Karpas-422 (cell line): ENCODE results near the gene RAD51B. TPM values are rescaled to one million over a fixed set of nuclear protein-coding genes. Genes with fewer than 3 reads are reported as not detected.

Experiments
- DNase-seq: peaks from one replicate; pipeline ENCODE4 v3.0.0-alpha.2; 2015
- H2AFZ ChIP-seq: fragments of 200-600 bp; sonication (generic); 2 replicates; pipeline ENCODE4 v1.6.1; 2014; ENCODE audit warnings: antibody characterized with exemption, low read length, mixed read lengths
- H3K27ac ChIP-seq: fragments of 200-600 bp; sonication (generic); 2 replicates; pipeline ENCODE4 v1.5.1; 2014; ENCODE audit warnings: mild to moderate bottlenecking, low read length, moderate library complexity
- H3K27me3 ChIP-seq: fragments of 200-600 bp; sonication (generic); 2 replicates; pipeline ENCODE4 v1.6.1; 2014; ENCODE audit warnings: low read length, mixed read lengths
- H3K36me3 ChIP-seq: fragments of 200-600 bp; sonication (generic); 2 replicates; pipeline ENCODE4 v1.6.1; 2014; ENCODE audit warnings: low read length, mixed read lengths; ENCODE audit not compliant: insufficient read depth
- H3K4me1 ChIP-seq: fragments of 200-600 bp; sonication (generic); 2 replicates; pipeline ENCODE4 v1.6.1; 2014; ENCODE audit warnings: mild to moderate bottlenecking, low read length, mixed read lengths
- H3K4me2 ChIP-seq: fragments of 200-600 bp; sonication (generic); 2 replicates; pipeline ENCODE4 v1.6.1; 2014; ENCODE audit warnings: low read length, low read depth, mild to moderate bottlenecking; ENCODE audit not compliant: poor library complexity, severe bottlenecking
- H3K4me3 ChIP-seq: fragments of 200-600 bp; sonication (generic); 2 replicates; pipeline ENCODE4 v1.5.1; 2014; ENCODE audit warnings: mild to moderate bottlenecking, antibody characterized with exemption, low read length, mixed read lengths
- H3K79me2 ChIP-seq: fragments of 200-600 bp; sonication (generic); 2 replicates; pipeline ENCODE4 v1.6.1; 2014; ENCODE audit warnings: mild to moderate bottlenecking, low read length, mixed read lengths
- H3K9ac ChIP-seq: fragments of 200-600 bp; sonication (generic); 2 replicates; pipeline ENCODE4 v1.6.0; 2014; ENCODE audit warnings: low read length
- H3K9me2 ChIP-seq: fragments of 200-600 bp; sonication (generic), shearing (Covaris generic); replicated peaks from 2 replicates; pipeline ENCODE4 v1.6.0; 2014; ENCODE audit warnings: mild to moderate bottlenecking, low read length, moderate library complexity; ENCODE audit not compliant: insufficient read depth
- H3K9me3 ChIP-seq: fragments of 300-700, 200-600 bp; sonication (generic); 2 replicates; pipeline ENCODE4 v1.6.1; 2014; ENCODE audit warnings: low read length, mixed read lengths
- H4K20me1 ChIP-seq: fragments of 200-600 bp; sonication (generic); 2 replicates; pipeline ENCODE4 v1.6.1; 2014; ENCODE audit warnings: mild to moderate bottlenecking, antibody characterized with exemption, low read length, low read depth; ENCODE audit not compliant: insufficient read depth
- total RNA-seq: library from RNA; depleted of rRNA; stranded (reverse); fragments of >200 nt; shearing (Covaris generic); gene quantifications from 2 replicates; pipeline ENCODE4 v1.2.3, GENCODE V29; 2014; ENCODE audit warnings: low replicate concordance

Gene RAD51B
- total RNA-seq, 1 experiment from 2014 or later: 107 TPM

- Histone ChIP-seq H3K79me2 (no peaks in the 10 kb centered on the region), H4K20me1 (no peaks in the 10 kb centered on the region), H3K4me3 (no peak overlapping the region), H2AFZ (no peak overlapping the region), H3K36me3 (no peaks in the 10 kb centered on the region), H3K4me2 (no peak overlapping the region), H3K4me1 (no peaks in the 10 kb centered on the region), H3K9me3 (no peaks in the 10 kb centered on the region), H3K27ac (no peak overlapping the region), H3K9ac (no peak overlapping the region), H3K9me2 (no peaks in the 10 kb centered on the region), H3K27me3 (no peaks in the 10 kb centered on the region)
- DNase-seq: no peak
These were observed 766.1 kb downstream of the RAD51B start for GRCh38 chr14:68585690-68586089.

GRCh38 chr14:68586896-68587751, 767.5 kb downstream of the RAD51B start:
- Histone ChIP-seq H3K79me2 (no peaks in the 10 kb centered on the region), H3K27me3 (no peaks in the 10 kb centered on the region), H3K4me3 (no peak overlapping the region), H3K27ac (no peak overlapping the region), H3K4me2 (no peak overlapping the region), H3K9me2 (no peaks in the 10 kb centered on the region), H3K9me3 (no peaks in the 10 kb centered on the region), H4K20me1 (no peaks in the 10 kb centered on the region), H2AFZ (no peak overlapping the region), H3K36me3 (no peaks in the 10 kb centered on the region), H3K4me1 (no peaks in the 10 kb centered on the region), H3K9ac (no peak overlapping the region)
- no peak for DNase-seq

- Histone ChIP-seq H3K9me3 (no peaks in the 10 kb centered on the region), H3K4me3 (no peak overlapping the region), H3K4me1 (no peaks in the 10 kb centered on the region), H3K9ac (no peak overlapping the region), H3K27me3 (no peaks in the 10 kb centered on the region), H3K4me2 (no peak overlapping the region), H4K20me1 (no peaks in the 10 kb centered on the region), H3K79me2 (no peaks in the 10 kb centered on the region), H3K27ac (no peak overlapping the region), H2AFZ (no peak overlapping the region), H3K9me2 (no peaks in the 10 kb centered on the region), H3K36me3 (no peaks in the 10 kb centered on the region)
- DNase-seq: no peak
These were observed 768.4 kb downstream of the RAD51B start for GRCh38 chr14:68587931-68588330.

DNA sequence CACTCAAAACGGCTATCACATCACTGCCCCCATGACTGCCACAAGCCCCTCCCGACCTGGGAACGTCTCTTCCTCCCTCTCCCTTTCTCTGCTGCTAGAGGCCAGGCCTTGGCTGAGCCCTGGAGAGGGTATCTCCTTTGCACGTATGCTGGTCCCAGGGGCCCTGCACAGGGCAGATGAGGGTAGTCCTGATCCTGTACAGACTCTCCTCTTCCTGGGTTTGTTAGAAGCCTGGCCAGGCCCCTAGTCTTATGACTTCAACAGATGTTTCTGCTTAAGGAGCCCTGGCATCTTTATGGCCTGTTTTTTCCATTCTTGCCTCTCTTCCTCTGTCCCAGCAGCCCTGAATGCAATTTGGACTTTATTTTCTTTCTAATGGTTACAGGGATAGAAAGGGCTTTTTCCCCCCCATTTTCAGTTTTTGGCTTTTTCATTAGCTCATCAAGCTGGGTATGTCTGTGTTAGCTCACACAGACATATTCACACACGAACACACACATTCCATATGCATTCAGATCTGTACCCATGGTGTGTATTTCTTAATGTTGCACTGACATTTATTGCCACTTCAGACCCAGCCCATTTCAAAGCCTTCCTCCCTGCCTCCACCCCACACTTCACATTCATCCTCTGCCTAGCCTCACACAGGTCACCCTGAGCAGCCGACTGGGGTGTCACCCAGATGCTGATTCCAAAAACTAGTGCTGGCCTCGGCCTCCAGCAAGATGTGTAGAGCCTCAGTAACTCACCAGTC, 770.0 kb downstream of the RAD51B start:
- Histone ChIP-seq H3K27me3 (no peaks in the 10 kb centered on the region), H3K9me3 (no peaks in the 10 kb centered on the region), H3K4me2 (no peak overlapping the region), H3K4me3 (no peak overlapping the region), H3K9me2 (no peaks in the 10 kb centered on the region), H2AFZ (no peak overlapping the region), H4K20me1 (no peaks in the 10 kb centered on the region), H3K27ac (no peak overlapping the region), H3K36me3 (no peaks in the 10 kb centered on the region), H3K9ac (no peak overlapping the region), H3K79me2 (no peaks in the 10 kb centered on the region), H3K4me1 (no peaks in the 10 kb centered on the region)
- DNase-seq: no peak

DNA sequence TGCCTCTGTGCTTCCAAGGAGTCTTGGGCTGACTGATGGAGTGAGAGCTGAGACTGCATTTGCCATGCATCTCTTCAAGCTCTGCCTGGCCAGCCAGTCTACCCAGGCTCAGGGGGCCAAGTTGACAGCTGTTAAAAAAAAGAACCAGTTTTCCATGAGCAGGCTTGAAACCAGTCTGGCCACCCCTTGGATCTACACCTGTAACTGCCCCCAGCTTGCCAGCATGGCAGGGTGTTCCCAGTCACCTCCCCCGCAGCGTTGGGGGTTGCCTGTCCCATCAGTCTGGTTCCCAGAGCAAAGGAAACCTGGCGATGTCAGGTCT, 770.6 kb downstream of the RAD51B start:
- H3K9me2 ChIP-seq: no peaks in the 10 kb centered on the region
- H2AFZ ChIP-seq: no peak overlapping the region
- no peaks in the 10 kb centered on the region for H3K27me3 ChIP-seq
- H4K20me1 ChIP-seq: no peaks in the 10 kb centered on the region
- H3K79me2 ChIP-seq: no peaks in the 10 kb centered on the region
- no peaks in the 10 kb centered on the region for H3K9me3 ChIP-seq
- H3K4me3 ChIP-seq: no peak overlapping the region
- no peaks in the 10 kb centered on the region for H3K36me3 ChIP-seq
- H3K4me1 ChIP-seq: no peaks in the 10 kb centered on the region
- no peak overlapping the region for H3K9ac ChIP-seq
- no peak overlapping the region for H3K4me2 ChIP-seq
- no peak overlapping the region for H3K27ac ChIP-seq
- no peak for DNase-seq

- Histone ChIP-seq H3K9me3 (no peaks in the 10 kb centered on the region), H3K27me3 (no peaks in the 10 kb centered on the region), H3K9me2 (no peaks in the 10 kb centered on the region)
These were observed 772.2 kb downstream of the RAD51B start for GRCh38 chr14:68591786-68592185.

GRCh38 chr14:68592948-68593556, 773.5 kb downstream of the RAD51B start:
- Histone ChIP-seq H3K9me3 (no peaks in the 10 kb centered on the region), H3K27ac (no peak overlapping the region), H3K9ac (no peak overlapping the region), H3K79me2 (no peaks in the 10 kb centered on the region), H3K36me3 (no peaks in the 10 kb centered on the region), H4K20me1 (no peaks in the 10 kb centered on the region), H3K4me3 (no peak overlapping the region), H3K9me2 (no peaks in the 10 kb centered on the region), H3K4me1 (no peaks in the 10 kb centered on the region), H3K4me2 (no peak overlapping the region), H3K27me3 (no peaks in the 10 kb centered on the region), H2AFZ (no peak overlapping the region)
- no peak for DNase-seq

More at GRCh38 chr14:68591786-68592185, 772.2 kb downstream of the RAD51B start:
- H3K4me3 ChIP-seq: no peak overlapping the region
- DNase-seq: no peak
- no peak overlapping the region for H3K4me2 ChIP-seq
- no peaks in the 10 kb centered on the region for H3K79me2 ChIP-seq
- H3K36me3 ChIP-seq: no peaks in the 10 kb centered on the region
- H3K9ac ChIP-seq: no peak overlapping the region
- no peaks in the 10 kb centered on the region for H4K20me1 ChIP-seq
- H3K4me1 ChIP-seq: no peaks in the 10 kb centered on the region
- no peak overlapping the region for H2AFZ ChIP-seq
- no peak overlapping the region for H3K27ac ChIP-seq

GRCh38 chr14:68593806-68594536, 774.4 kb downstream of the RAD51B start:
- no peak overlapping the region for H2AFZ ChIP-seq
- no peaks in the 10 kb centered on the region for H4K20me1 ChIP-seq
- no peak for DNase-seq

More at GRCh38 chr14:68593806-68594536, 774.4 kb downstream of the RAD51B start:
- no peaks in the 10 kb centered on the region for H3K9me2 ChIP-seq
- no peaks in the 10 kb centered on the region for H3K79me2 ChIP-seq
- H3K27me3 ChIP-seq: no peaks in the 10 kb centered on the region
- no peaks in the 10 kb centered on the region for H3K4me1 ChIP-seq
- no peaks in the 10 kb centered on the region for H3K9me3 ChIP-seq
- H3K9ac ChIP-seq: no peak overlapping the region
- no peak overlapping the region for H3K4me3 ChIP-seq
- no peak overlapping the region for H3K4me2 ChIP-seq
- H3K36me3 ChIP-seq: no peaks in the 10 kb centered on the region
- H3K27ac ChIP-seq: no peak overlapping the region
